Adipocyte (in vitro differentiated cells): ENCODE data around the gene SERPINB2.

ENCODE experiments used
- DNase-seq: peaks from one replicate; pipeline ENCODE4 v3.0.0-alpha.2; 2015; ENCODE audit warnings: low read depth
- H3K27me3 ChIP-seq: replicated peaks from 2 replicates; pipeline ENCODE4 v1.7.0; 2013; ENCODE audit warnings: mild to moderate bottlenecking, low read length, moderate library complexity; ENCODE audit not compliant: control insufficient read depth, insufficient read depth
- H3K36me3 ChIP-seq: 2 replicates; pipeline ENCODE4 v1.7.0; 2013; ENCODE audit warnings: low read length, mild to moderate bottlenecking, moderate library complexity; ENCODE audit not compliant: control insufficient read depth, insufficient read depth, severe bottlenecking
- H3K4me1 ChIP-seq: 2 replicates; pipeline ENCODE4 v1.7.0; 2013; ENCODE audit warnings: mild to moderate bottlenecking, low read length, moderate library complexity; ENCODE audit not compliant: control insufficient read depth, insufficient read depth
- H3K4me3 ChIP-seq: 2 replicates; pipeline ENCODE4 v1.7.0; 2013; ENCODE audit warnings: mild to moderate bottlenecking, low read length, moderate library complexity
- H3K9ac ChIP-seq: 2 replicates; pipeline ENCODE4 v1.7.0; 2013; ENCODE audit warnings: mild to moderate bottlenecking, low read length, moderate library complexity
- H3K9me3 ChIP-seq: 2 replicates; pipeline ENCODE4 v1.7.0; 2013; ENCODE audit warnings: mild to moderate bottlenecking, low read length, moderate library complexity; ENCODE audit not compliant: control insufficient read depth

SERPINB2 gene, protein sequence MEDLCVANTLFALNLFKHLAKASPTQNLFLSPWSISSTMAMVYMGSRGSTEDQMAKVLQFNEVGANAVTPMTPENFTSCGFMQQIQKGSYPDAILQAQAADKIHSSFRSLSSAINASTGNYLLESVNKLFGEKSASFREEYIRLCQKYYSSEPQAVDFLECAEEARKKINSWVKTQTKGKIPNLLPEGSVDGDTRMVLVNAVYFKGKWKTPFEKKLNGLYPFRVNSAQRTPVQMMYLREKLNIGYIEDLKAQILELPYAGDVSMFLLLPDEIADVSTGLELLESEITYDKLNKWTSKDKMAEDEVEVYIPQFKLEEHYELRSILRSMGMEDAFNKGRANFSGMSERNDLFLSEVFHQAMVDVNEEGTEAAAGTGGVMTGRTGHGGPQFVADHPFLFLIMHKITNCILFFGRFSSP

DNA sequence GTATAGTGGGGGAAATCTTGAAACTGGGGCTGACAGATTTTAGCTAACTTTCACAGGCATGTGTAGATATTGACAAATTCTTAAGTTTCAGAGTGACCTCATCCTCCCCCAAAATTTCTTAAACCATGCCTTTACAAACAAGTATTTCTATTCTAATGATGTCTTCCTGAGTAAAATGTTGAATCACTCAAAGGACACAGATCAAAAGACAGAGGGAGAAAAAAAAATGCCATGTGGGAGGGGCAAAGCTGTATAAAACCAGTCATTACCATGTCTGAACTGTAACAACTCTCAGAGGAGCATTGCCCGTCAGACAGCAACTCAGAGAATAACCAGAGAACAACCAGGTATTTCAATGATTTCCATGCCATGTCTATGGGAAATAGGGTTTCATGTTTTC lies at the start of gene SERPINB2:
TSS of gene SERPINB2 (plus strand) at position 282 of the 400 bp plus-strand sequence. CDS start 3,740 bp downstream, outside the sequence.
- Histone ChIP-seq H3K9me3 (no peaks in the 10 kb centered on the region), H3K36me3 (no peaks in the 10 kb centered on the region), H3K27me3 (no peaks in the 10 kb centered on the region), H3K9ac (no peak within 1 kb of the TSS), H3K4me3 (peak within 1 kb of the TSS; percentile 54), H3K4me1 (peaks cover 46% of the 10 kb centered on the region)
- DNase-seq, result no peak

DNA sequence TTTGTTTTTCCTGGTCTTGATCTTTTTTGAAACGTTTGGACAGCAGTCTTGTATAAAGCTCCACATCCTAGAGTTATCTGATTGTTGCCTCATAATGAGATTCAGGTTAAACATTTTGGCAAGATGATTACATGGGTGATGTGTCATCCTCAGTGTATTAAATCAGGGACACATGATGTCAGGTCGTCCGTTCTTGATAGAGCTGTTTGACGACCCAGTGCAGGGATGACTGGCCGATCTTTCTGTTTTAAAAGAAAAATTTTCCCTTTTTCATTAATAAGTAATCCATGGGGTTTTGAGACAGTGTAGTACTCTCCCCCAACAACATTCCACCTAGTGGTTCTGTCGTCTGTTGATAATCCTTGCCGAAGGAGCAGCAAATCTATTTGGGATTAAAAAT lies 44.5 kb upstream of the SERPINB2 start:
- no peak overlapping the region for H3K4me3 ChIP-seq
- no peaks in the 10 kb centered on the region for H3K4me1 ChIP-seq
- no peak for DNase-seq
- no peaks in the 10 kb centered on the region for H3K9me3 ChIP-seq
- no peak overlapping the region for H3K9ac ChIP-seq
- no peaks in the 10 kb centered on the region for H3K36me3 ChIP-seq
- no peaks in the 10 kb centered on the region for H3K27me3 ChIP-seq

GRCh38 chr18:63844254-63844653 lies 43.3 kb upstream of the SERPINB2 start:
- Histone ChIP-seq H3K9me3 (no peaks in the 10 kb centered on the region), H3K27me3 (no peaks in the 10 kb centered on the region), H3K4me1 (no peaks in the 10 kb centered on the region), H3K9ac (no peak overlapping the region), H3K36me3 (no peaks in the 10 kb centered on the region), H3K4me3 (no peak overlapping the region)
- DNase-seq, result peak; percentile 85

GRCh38 chr18:63848159-63848558 lies 39.3 kb upstream of the SERPINB2 start:
- H3K9ac ChIP-seq, result no peak overlapping the region
- H3K4me3 ChIP-seq, result no peak overlapping the region
- no peaks in the 10 kb centered on the region for H3K9me3 ChIP-seq
- no peaks in the 10 kb centered on the region for H3K36me3 ChIP-seq
- DNase-seq, result peak; percentile 85
- no peaks in the 10 kb centered on the region for H3K27me3 ChIP-seq
- H3K4me1 ChIP-seq, result no peaks in the 10 kb centered on the region

GRCh38 chr18:63850020-63850419 lies 37.5 kb upstream of the SERPINB2 start:
- H3K4me3 ChIP-seq, result no peak overlapping the region
- peak; percentile 78 for DNase-seq
- H3K27me3 ChIP-seq, result no peaks in the 10 kb centered on the region
- peaks cover 3% of the 10 kb centered on the region for H3K9me3 ChIP-seq
- H3K9ac ChIP-seq, result no peak overlapping the region
- no peaks in the 10 kb centered on the region for H3K4me1 ChIP-seq
- H3K36me3 ChIP-seq, result no peaks in the 10 kb centered on the region

DNA sequence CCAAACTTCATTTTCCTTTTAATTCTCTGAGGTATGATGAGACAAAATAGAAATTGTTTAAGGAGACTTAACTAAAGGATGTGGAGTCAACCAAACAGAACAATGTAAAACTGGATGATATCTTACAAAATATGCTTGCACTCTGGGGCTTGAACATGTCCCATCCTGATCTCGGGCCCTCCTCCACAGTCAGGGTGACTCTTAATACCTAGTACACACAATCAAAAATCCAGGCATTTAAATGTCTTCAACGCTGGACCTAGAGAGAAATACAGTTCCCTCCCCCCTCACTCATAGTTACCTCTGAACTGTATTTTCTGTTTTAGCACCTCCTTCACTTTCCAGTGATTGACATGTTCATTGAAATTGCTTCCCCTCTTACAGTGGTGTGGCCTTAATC lies 36.9 kb upstream of the SERPINB2 start:
- Histone ChIP-seq H3K36me3 (no peaks in the 10 kb centered on the region), H3K9me3 (peaks cover 5% of the 10 kb centered on the region), H3K9ac (no peak overlapping the region), H3K27me3 (no peaks in the 10 kb centered on the region), H3K4me3 (no peak overlapping the region), H3K4me1 (no peaks in the 10 kb centered on the region)
- DNase-seq, result no peak

- peaks cover 5% of the 10 kb centered on the region for H3K9me3 ChIP-seq
- no peak for DNase-seq
- no peaks in the 10 kb centered on the region for H3K4me1 ChIP-seq
- no peaks in the 10 kb centered on the region for H3K36me3 ChIP-seq
- no peaks in the 10 kb centered on the region for H3K27me3 ChIP-seq
- H3K4me3 ChIP-seq, result no peak overlapping the region
- H3K9ac ChIP-seq, result no peak overlapping the region
Measured at GRCh38 chr18:63858456-63858855, 29.0 kb upstream of the SERPINB2 start.

DNA sequence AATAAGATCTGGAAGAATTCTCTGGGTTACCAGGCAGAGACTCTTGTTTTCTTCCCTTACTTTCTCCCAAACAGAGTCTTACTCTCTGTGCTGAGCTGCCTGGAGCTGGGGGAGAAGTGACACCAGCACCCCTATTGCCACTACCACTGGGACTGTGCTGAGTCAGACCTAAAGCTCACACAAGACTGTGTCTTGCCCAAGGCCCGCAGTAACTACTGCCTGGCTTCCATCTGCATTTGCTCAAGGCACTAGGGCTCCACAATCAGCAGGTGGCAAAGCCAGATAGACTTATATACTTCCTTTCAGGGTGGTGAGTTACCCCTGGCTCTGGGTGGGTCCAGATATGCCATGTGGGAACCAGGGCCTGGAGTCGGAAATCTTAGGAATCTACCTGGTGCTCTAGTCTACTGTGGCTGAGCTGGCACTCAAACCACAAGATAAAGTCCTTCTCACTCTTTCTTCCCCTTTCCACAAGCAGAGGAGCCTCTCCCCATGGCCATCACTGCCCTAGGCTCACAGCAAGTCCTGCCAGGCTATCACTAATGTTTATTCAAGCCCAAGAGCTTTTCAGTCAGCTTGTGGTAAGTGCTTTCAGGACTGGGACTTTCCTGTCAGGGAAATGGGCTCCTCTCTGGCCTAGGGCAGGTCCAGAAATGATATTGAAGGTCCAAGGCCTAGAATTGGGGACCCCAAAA lies 27.6 kb upstream of the SERPINB2 start:
- Histone ChIP-seq H3K36me3 (no peaks in the 10 kb centered on the region), H3K4me3 (no peak overlapping the region), H3K9me3 (peaks cover 2% of the 10 kb centered on the region), H3K4me1 (no peaks in the 10 kb centered on the region), H3K27me3 (no peaks in the 10 kb centered on the region), H3K9ac (no peak overlapping the region)
- DNase-seq, result no peak

- Histone ChIP-seq H3K36me3 (no peaks in the 10 kb centered on the region), H3K9me3 (no peaks in the 10 kb centered on the region), H3K4me3 (no peak overlapping the region), H3K27me3 (no peaks in the 10 kb centered on the region), H3K4me1 (no peaks in the 10 kb centered on the region), H3K9ac (no peak overlapping the region)
- no peak for DNase-seq
Measured at GRCh38 chr18:63860531-63860930, 27.0 kb upstream of the SERPINB2 start.

DNA sequence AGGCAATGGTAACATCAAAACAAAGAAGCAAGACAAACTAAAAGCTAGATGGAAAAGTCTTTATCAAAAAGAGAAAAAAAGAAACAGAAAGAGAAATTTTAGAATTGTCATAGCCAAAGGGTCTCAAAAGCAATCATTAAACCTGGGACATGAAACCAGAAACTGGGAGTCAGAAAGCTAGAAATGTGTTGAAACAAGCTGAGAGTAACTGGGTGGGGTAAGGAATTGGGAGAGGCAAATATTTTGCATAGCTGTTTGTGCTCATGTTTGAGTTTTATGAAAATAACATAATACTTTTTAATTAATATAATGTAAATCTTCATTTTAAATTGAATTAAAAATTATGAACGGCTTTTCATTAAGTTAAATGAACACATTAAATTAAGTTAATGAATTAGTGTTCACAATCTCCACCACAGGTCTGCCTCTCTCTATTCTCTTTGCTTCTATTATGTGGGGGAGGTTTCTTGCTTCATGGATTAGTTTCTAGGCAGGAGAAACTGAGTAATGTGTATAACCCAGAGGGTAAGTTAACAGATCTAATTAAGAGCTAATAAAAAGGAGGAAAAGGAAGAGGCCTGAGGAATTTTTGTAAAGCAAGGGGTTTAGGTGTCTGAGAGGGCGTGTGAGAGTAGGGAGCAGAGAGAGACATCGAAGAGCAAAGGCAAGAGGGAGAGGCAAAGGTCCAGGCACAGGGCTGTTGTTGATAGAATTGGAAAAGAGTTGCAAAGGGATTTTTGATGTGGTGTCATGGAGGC lies 20.0 kb upstream of the SERPINB2 start:
- H3K4me3 ChIP-seq, result no peak overlapping the region
- no peaks in the 10 kb centered on the region for H3K9me3 ChIP-seq
- DNase-seq, result peak; percentile 49
- H3K4me1 ChIP-seq, result peaks cover 16% of the 10 kb centered on the region
- H3K9ac ChIP-seq, result no peak overlapping the region
- no peaks in the 10 kb centered on the region for H3K27me3 ChIP-seq
- no peaks in the 10 kb centered on the region for H3K36me3 ChIP-seq

GRCh38 chr18:63868546-63868945 lies 19.0 kb upstream of the SERPINB2 start:
- no peak overlapping the region for H3K9ac ChIP-seq
- no peaks in the 10 kb centered on the region for H3K36me3 ChIP-seq
- no peak overlapping the region for H3K4me3 ChIP-seq
- no peak for DNase-seq
- H3K9me3 ChIP-seq, result no peaks in the 10 kb centered on the region
- peaks cover 21% of the 10 kb centered on the region for H3K4me1 ChIP-seq
- H3K27me3 ChIP-seq, result no peaks in the 10 kb centered on the region
